Myocyte (in vitro differentiated cells): ENCODE data around the gene DEFB113. TPM values are rescaled to one million over a fixed set of nuclear protein-coding genes. Genes with fewer than 3 reads are reported as not detected.

Experiments used
- DNase-seq: peaks from one replicate; pipeline ENCODE4 v3.0.0-alpha.2; 2012; ENCODE audit warnings: low read depth
- total RNA-seq: library from RNA; depleted of rRNA; stranded (reverse); fragments of >200 nt; gene quantifications from 2 replicates; pipeline ENCODE4 v1.2.3, GENCODE V29; 2014

DEFB113 gene
- total RNA-seq, 1 donor from 2014 or later: not detected

GRCh38 chr6:49937017-49937416, 32.4 kb downstream of the DEFB113 start:
- no peak for DNase-seq

- DNase-seq: no peak
These were observed 34.0 kb downstream of the DEFB113 start for GRCh38 chr6:49935387-49935786.

GRCh38 chr6:49934770-49935169, 34.7 kb downstream of the DEFB113 start:
- no peak for DNase-seq

- DNase-seq: no peak
These were observed 35.9 kb downstream of the DEFB113 start for GRCh38 chr6:49933526-49933925.

- DNase-seq: no peak
These were observed 40.1 kb downstream of the DEFB113 start for GRCh38 chr6:49929340-49929739.

GRCh38 chr6:49923826-49924225, 45.6 kb downstream of the DEFB113 start:
- peak; percentile 38 for DNase-seq

- DNase-seq: no peak
These were observed 49.3 kb downstream of the DEFB113 start for GRCh38 chr6:49919935-49920644.

GRCh38 chr6:49919261-49919660, 50.2 kb downstream of the DEFB113 start:
- DNase-seq: no peak

- no peak for DNase-seq
These were observed 50.6 kb downstream of the DEFB113 start for GRCh38 chr6:49918787-49919186.

Other genes with a start within 250 kb of the DEFB113 start
- not detected in 2 replicates for gene CRISP3, start 225.2 kb downstream of the DEFB113 start, total RNA-seq
- gene PGK2, start 182.3 kb downstream of the DEFB113 start, total RNA-seq: not detected in 2 replicates
- not detected in 2 replicates for gene CRISP1, start 103.1 kb downstream of the DEFB113 start, total RNA-seq
- not detected in 2 replicates for gene DEFB114, start 5.5 kb downstream of the DEFB113 start, total RNA-seq
- gene DEFB110, start 52.4 kb upstream of the DEFB113 start, total RNA-seq: not detected in 2 replicates
- gene DEFB112, start 80.3 kb upstream of the DEFB113 start, total RNA-seq: not detected in 2 replicates